Stimulated activated CD4-positive, alpha-beta T cell treated with anti-CD3 and anti-CD28 coated beads, Interleukin-1b, Interleukin-23, amount 100 ng/mL, for 24 hours (primary cell): ENCODE results near the gene VPS54.
A peak's percentile ranks its signal among the peaks of the same experiment; 100 is the strongest.

Experiments used
- DNase-seq, 4 experiments: peaks; one replicate each; pipeline ENCODE4 v3.0.0-alpha.2; 2020; ENCODE audit warnings: low read depth in 4 of 4, low spot score in 1 of 4

VPS54 gene, protein sequence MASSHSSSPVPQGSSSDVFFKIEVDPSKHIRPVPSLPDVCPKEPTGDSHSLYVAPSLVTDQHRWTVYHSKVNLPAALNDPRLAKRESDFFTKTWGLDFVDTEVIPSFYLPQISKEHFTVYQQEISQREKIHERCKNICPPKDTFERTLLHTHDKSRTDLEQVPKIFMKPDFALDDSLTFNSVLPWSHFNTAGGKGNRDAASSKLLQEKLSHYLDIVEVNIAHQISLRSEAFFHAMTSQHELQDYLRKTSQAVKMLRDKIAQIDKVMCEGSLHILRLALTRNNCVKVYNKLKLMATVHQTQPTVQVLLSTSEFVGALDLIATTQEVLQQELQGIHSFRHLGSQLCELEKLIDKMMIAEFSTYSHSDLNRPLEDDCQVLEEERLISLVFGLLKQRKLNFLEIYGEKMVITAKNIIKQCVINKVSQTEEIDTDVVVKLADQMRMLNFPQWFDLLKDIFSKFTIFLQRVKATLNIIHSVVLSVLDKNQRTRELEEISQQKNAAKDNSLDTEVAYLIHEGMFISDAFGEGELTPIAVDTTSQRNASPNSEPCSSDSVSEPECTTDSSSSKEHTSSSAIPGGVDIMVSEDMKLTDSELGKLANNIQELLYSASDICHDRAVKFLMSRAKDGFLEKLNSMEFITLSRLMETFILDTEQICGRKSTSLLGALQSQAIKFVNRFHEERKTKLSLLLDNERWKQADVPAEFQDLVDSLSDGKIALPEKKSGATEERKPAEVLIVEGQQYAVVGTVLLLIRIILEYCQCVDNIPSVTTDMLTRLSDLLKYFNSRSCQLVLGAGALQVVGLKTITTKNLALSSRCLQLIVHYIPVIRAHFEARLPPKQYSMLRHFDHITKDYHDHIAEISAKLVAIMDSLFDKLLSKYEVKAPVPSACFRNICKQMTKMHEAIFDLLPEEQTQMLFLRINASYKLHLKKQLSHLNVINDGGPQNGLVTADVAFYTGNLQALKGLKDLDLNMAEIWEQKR

DNA sequence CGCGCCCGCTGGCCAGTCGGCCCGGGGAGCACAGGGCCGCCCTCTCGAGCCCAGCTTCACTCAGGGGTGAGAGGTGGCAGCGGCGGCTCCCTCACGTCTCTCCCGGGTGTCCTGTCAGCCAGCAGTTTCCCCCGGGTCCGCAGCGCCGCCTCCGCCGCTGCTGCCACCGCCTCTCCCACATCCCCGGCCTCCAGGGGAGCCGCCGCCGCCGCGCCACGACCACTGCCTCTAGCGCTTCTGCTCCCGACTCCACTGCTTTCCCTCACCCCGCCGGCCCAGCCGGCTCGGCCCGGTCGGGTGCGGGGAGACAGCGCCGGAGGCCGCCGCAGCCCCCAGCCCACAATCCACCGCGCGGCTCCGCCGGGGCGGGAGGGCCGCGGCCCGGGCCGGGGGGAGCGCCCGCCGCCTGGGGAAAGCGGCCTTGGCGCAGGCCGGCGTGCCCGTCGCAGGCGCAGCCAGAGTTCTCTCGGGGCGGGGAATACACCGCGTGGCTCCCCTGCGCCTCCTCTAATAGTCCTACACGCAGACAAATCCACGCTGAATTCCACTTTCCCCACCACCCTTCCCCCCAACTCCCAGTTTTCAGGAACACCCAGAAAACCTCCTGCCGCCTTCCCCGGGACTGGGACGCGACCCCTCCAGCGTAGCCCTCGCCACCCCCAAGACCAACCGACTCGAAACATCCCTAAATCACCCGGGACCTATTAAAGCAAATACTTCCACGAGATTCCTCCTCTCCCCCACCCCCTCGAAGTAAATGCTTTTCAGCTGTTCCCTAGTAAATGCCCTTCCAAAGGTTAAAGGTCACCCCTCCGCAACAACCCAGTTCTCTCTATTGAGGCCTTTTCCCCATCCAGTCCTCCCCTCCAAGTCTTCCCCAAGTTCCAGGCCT, at the start of gene VPS54:
Gene VPS54 (minus strand): TSS at position 346 of the 892 bp plus-strand sequence. CDS start 35,429 bp downstream, outside the sequence.
- DNase-seq = peak in 3 of 4 experiments; percentile 27 to 49 (median 30)

GRCh38 chr2:64067326-64067725, 48.1 kb upstream of the VPS54 start:
- DNase-seq = no peak

- no peak for DNase-seq
Observed at GRCh38 chr2:64065516-64065915, 46.3 kb upstream of the VPS54 start.

DNA sequence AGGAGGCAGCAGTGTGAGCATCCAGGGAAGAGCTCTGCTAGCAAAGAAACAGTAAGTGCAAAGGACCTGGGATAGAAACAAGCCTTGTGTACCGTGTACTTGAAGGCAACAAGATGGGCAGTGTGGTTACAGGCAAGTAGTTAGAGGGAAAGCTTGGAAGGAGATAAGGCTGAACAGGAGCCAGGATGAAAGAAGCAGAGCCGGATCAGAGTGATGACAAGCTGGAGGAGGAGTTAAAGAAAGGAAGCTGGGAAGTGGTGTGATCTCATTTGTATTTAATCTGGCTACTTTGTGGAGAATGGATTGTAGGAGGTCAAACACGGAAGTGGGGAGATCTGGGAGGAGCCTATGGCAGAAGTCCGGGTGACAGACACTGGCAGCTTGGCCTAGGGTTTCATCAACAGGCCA, 44.7 kb upstream of the VPS54 start:
- DNase-seq = no peak

DNA sequence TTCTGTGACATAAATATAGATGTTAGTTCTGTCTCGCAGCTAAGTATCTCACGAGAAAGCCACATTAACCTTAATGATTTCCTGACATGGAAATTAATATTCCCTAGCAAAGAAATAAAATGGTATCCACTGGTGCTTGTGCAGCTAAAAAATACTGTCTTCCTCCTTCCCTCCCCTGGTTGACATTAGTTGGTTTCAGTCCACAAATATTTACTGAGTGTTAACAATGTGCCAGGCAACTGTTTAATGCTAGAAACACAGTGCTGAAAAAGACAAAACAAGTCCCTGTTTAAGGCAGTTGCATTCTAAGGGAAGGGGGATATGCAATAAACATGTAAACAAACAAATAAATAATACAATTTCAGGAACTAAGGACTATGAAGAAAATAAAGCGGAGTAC, 44.2 kb upstream of the VPS54 start:
- no peak for DNase-seq

- DNase-seq = no peak
Observed at GRCh38 chr2:64062840-64063239, 43.6 kb upstream of the VPS54 start.

GRCh38 chr2:64059270-64059669, 40.0 kb upstream of the VPS54 start:
- no peak for DNase-seq

DNA sequence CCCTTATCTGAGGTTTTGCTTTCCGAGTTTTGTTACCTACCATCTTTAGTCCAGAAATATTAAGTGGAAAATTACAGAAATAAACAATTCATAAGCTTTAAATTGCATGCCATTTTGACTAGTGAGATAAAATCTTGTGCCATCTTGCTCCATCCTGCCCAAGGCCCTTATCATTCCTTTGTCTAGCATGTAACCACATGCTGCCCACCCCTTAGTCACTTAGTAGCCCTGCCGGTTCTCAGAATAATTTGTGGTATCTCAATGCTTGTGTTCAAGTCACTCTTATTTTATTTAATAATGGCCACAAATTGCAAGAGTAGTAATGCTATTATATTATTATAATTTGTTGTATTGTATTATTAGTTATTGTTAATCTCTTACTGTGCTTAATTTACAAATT, 36.8 kb upstream of the VPS54 start:
- DNase-seq = no peak

- DNase-seq = no peak
Observed at GRCh38 chr2:64054161-64054915, 35.1 kb upstream of the VPS54 start.

DNA sequence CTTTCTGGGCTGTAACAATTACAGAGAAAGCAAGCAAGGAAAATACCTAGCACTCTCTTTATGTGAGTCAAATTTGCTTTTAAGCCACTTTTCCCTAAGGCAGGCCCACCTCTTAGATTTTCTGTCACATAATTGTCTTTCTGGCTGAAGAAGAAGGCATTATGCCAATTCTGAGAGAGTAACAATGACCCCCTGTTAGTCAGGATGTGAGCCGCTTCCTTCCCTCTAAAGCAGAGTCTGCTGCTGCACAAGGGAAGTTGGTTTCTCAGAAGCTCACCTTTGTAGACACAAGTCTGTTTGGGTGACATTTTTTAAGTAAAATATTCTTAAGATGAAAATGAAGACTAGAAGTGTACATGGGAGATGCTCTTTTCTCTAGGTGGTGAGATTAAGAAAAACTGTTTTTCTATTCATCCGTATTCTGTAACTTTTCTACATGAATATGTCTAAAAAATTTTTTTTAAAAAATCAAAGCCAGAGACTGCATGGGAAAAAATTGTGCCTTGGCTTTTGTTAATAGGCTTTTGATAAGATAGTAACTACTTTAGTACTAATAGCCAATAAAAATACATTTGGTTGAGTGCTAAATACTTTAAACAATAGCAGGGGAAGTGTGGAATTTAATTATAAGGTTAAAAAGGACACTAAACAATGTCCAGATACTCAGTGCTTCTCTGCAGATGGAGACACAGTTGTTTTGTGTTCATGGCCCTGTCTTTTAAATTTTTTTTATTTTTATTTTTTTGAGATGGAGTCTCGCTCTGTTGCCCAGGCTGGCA, 33.4 kb upstream of the VPS54 start:
- DNase-seq = no peak

DNA sequence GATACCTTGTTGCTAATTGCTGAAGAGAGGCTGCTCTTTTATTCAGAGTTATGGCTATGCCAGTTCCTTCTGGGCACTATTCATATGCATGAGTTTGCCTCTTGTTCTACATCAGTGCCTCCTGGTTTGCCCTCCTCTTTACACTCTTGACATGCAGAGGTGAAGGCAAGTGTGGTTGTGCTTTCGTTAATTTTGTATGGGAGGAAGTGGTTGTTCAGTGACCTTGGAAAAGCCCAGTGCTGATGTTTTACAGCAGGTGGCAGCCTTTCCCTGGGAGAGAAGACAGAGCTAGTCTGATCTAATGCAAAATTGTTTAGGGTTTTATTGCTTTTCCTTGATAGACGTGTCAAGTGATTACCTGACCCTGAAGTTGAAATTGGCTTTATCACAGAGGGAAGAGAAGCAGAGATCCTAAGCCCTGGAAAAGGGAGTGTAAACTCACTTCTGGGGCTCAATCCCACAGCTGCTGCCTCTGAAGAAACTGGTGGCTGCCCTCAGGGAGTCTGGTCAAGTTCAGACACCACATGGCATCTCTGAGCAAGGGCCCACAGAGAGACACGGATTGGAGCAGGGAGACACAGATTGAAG, 30.5 kb upstream of the VPS54 start:
- DNase-seq = peak; percentile 29 to 53 (median 40)

DNA sequence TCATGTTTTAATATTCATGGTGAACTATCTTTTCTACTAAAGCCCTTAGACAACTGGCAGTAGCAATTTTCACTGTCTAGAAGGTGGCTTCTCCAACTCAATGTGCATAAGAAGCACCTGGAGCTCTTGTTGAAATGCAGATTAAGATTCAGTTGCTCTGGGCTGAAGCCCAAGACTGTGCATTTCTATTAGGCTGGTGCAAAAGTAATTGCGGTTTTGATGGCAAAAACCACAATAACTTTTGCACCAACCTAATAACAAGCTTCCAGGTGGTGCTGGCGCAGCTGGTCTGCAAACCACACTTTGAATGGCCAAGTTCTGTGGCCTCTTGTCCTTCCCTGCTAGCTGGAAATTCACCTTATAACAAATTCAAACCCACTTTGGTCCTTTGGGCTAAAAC, 26.7 kb upstream of the VPS54 start:
- no peak for DNase-seq

DNA sequence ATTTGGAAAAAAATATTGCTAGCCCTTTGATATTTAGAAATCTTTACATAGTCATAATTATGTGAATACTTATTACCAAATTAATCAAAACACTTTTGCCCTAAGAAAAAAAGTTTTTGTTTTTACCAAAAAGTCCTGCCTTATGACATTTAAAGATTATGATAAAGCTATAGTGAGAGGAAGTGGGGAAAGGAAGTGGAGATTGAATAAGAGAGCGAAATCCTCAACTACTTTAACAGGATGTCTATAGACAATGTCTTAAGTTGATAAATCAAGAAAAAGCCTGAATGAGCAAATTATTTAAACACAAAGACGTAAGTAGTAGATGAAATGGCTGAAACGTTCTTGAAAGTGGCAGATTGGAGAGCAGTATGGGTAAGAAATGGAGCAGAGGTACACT, 20.9 kb upstream of the VPS54 start:
- no peak for DNase-seq

GRCh38 chr2:64036034-64036705, 16.9 kb upstream of the VPS54 start:
- DNase-seq = no peak

DNA sequence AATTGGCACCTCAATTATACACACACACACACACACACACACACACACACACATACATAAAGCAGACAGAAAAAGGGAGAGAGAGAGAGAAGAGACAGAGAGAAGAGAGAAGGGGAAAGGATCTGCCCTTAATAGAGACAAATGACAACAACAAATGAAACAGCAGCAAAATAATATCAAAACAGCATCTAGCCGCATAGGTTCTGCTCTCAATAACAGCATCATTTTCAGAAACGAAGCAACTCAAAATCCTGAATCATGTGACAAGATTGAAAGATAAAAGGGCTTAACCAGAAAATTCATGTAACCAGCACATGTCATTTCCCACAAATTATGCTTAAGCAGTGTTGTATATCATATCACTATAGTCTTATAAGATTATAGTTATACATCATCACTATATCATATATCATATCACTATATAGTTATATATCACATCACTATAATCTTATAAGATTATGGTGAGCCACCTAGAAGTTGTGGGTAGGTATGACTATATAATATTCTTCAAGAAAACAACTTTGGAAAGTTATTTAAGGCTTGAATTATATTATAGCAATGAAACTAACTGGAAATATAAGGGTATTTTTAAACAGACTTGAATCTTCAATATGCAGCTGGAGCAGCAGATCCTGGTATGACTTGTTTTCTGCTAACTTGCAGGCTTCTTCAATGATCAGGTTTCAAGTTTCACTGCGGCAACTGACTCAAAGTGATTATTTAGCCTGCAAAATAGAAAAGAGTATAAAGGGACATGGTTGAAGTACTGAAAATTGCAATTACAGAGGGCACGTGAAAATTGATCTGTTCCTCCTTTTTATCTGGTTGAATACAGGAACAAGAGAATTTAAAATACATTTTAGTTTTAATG, 16.1 kb upstream of the VPS54 start:
- no peak for DNase-seq

GRCh38 chr2:64029116-64029665, 10.0 kb upstream of the VPS54 start:
- no peak for DNase-seq

GRCh38 chr2:64025741-64026140, 6.5 kb upstream of the VPS54 start:
- DNase-seq = no peak
